Stimulated activated CD4-positive, alpha-beta T cell treated with anti-CD3 and anti-CD28 coated beads, TNF-alpha, amount 100 ng/mL, for 24 hours (primary cell): ENCODE results near the gene NTRK1.

Experiments used
- DNase-seq, 3 experiments: peaks; one replicate each; pipeline ENCODE4 v3.0.0-alpha.2; 2020; ENCODE audit warnings: low read depth in 3 of 3

NTRK1 gene

GRCh38 chr1:156857532-156857931 lies 3.1 kb upstream of the NTRK1 start:
- no peak for DNase-seq

DNA sequence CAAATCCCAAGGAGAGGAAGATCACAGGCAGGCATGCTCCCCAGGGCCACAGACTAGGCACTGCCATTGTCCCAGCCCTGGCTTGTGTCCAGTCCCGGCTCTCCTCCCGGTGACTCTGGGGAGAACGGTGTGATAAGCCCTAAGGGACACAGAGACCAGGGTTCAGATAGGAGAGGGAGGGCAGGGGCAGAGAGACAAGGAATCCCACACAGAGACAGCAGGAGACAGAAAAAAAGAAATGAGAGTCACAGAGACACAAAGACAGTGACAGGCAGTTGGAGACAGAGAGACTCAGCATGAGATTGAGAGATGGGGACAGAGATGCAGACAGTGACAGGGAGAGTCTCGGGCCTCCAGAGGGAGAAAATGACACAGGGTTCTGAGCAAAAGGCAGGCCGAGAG lies 2.1 kb upstream of the NTRK1 start:
- DNase-seq = no peak

DNA sequence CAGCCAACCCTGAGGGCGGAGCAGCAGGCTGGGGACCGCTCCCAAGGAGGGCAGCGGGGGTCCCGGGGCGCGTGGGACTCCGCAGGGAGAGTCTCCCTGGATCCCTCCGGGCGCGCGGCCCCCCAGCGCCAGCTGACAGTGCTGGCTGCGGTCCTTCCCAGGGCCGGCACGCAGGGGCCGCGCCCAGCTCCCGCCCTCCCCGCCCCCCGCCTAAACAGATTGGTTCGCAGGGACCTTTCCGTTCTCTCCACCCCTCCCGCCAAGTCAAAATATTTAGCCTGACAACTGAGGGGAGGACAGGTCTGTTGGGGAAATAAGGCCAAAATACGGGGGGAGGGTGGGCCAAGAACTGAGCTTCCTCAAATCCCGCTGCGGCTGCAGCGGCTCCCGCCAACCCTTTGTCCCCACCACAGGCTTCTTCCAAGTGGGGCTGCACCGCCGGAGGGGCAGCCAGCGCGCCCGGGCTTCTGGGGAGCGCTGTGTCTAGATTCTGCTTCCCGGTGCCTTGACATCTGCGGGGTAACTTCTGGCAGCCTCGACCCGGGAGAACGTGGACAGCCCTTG lies 1.6 kb upstream of the NTRK1 start, which contains the start of gene INSRR:
Gene INSRR, minus strand, starts transcription at position 159 of the 564 bp plus-strand sequence. CDS start 496 bp downstream, outside the sequence.
- DNase-seq = no peak

DNA sequence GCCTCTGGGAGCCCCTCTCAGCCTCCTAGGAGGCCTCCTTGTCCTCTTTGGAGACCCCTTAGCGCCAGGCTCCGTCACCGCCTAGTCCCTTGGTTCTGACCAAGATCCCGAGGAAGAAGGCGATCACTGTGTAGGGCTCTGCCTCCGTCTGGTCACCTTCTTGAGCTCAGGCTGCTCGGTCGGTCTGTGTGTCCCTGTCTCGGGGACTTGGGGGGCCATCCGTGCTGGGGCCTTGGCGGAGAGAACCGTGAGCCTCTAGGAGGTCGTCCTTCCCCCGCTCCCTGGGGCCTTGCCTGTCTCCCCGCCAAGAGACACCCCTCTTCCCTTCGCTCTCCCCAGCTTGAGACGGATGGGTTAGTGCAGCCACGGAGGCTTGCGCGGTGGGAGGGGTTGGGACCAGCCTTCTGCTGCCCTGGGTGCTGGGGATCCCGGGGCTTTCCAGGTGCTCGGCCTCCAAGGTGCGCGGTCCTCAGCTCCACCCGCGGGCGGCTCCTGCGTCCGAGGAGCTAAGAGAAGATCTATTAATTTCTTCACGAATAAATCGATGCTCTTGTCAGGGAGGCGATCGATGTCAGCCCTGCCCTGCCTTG lies 1.0 kb upstream of the NTRK1 start:
- DNase-seq = no peak

GRCh38 chr1:156860113-156860627 lies 495 bp upstream of the NTRK1 start:
- peak in 2 of 3 experiments; percentile 27 to 53 for DNase-seq

DNA sequence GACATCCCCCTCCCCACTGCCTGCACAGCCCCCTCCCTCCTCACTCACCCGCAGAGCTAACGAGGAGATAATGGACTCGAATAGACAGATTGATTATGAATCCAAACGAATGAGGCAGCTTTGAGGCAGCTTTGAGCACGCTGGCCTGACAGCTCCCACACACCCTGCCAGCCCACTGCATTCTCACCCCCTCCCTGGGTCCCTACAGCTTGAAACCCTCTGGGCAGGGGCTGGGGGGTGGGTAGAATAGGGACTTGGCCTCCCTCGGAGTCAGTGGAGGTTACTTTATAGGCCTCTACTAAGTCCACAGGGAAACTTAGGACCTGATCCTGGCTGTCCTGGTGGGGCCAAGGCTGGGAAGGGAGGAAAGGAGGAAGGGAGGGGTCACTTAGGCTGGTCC lies 1.9 kb downstream of the NTRK1 start:
- DNase-seq = no peak

DNA sequence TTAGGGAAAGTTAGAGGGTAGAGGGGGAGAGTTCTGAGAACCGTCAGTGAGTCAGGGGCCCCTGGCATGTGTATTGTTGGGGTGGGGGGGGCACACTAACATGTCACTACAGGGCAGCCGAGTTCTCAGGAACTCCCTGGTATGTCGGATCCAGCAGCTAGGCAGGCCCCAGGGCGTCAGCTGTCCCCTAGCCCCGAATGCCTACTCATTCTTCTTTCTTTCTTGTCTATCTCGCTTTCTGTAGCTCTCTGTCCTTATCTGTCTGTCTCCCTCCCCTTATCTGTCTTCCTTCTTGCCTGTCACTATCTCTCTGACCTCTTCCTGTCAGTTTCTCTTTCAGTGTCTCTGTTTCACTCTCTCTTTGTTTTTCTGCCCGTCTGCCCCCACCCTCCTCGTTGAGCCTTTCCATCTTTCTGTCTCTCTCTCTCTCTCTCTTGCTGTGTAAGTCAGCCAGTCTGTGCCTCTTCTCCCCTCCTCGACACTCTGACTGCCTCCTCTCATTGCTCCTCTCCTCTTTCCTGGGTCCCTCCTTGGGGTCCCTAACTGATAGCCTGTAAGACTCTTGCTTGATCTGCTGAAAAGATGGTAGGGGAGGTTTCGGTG lies 2.4 kb downstream of the NTRK1 start:
- DNase-seq = peak in 1 of 3 experiments; percentile 44

DNA sequence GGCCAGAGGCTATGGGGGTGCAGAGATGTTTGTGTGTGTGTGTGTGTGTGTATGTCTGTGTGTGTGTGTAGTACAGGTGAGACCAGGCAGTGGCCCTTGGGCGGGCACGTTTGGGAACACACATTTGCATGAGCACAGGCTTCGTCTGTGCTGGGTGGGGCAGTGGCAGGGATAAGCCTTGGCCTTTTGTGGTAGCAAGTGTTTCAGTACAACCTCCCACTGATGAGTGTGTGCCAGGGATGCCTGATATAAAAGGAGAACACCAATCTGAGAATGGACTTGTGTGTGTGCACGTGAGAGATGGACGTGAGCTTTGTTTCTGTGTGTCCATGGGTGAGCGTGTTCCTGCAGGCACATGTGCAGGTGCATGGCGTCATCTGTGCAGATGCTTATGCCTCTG lies 3.0 kb downstream of the NTRK1 start:
- DNase-seq = no peak

DNA sequence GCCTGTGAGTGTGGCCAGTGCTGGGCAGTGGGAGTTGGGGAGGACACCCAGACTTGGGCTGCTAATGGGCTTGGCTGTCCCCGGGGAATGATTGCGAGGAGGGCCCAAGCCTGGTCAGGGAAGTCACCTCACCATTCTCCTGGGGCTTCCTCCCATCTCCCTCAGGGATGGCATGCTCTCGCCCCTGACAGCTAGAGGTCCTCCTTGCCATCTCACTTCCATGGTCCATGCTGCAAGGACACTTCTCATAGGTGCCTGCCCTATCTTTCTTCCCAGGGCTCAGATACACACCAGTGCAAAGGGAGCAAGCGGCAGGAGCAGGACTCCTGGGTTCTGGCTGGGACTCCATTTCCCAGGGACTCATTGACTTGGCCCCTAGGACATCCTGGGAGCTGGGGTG lies 4.1 kb downstream of the NTRK1 start:
- DNase-seq = no peak

DNA sequence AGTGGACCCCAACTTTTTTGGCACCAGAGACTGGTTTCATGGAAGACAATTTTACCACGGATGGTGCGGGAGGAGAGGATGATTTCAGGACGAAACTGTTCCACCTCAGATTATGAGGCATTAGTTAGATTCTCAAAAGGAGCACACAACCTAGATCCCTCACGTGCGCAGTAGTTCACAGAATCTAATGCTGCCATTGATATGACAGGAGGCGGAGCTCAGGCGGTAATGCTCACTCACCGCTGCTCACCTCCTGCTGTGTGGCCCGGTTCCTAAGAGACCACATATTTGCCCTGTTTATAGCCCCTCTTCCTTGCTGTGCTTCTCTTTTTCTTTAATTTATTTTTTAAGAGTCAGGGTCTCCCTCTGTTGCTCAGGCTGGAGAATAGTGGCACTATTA lies 4.6 kb downstream of the NTRK1 start:
- no peak for DNase-seq

GRCh38 chr1:156865865-156866248 lies 5.2 kb downstream of the NTRK1 start:
- no peak for DNase-seq

- no peak for DNase-seq
These were observed 5.7 kb downstream of the NTRK1 start for GRCh38 chr1:156866249-156866909.

GRCh38 chr1:156868341-156868740 lies 7.7 kb downstream of the NTRK1 start:
- DNase-seq = no peak

DNA sequence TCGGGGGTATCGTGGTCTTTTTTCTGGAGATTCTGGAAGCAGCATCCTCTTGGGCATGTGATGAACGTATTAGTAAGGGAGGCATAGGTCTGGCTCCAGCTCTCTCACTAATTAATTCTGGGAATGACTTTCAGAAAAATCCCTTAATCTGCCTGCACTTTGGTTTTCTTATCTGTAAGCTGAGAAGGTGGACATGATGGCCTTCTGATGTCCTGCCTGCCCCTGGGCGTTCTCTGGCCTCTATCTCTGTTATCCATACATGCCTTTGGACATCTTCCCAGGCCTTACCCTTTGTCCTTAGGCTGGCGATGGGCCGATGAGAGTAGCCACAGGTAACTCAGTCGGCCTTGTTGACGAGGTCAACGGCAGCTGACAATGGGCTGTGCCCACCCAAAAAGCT lies 8.8 kb downstream of the NTRK1 start:
- no peak for DNase-seq

DNA sequence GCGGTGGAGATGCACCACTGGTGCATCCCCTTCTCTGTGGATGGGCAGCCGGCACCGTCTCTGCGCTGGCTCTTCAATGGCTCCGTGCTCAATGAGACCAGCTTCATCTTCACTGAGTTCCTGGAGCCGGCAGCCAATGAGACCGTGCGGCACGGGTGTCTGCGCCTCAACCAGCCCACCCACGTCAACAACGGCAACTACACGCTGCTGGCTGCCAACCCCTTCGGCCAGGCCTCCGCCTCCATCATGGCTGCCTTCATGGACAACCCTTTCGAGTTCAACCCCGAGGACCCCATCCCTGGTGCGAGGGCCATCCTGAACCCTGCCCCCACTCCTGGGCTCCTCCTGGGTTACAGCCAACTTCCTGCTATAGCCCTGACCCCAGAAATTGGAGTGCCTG lies 13.0 kb downstream of the NTRK1 start:
- DNase-seq = no peak

DNA sequence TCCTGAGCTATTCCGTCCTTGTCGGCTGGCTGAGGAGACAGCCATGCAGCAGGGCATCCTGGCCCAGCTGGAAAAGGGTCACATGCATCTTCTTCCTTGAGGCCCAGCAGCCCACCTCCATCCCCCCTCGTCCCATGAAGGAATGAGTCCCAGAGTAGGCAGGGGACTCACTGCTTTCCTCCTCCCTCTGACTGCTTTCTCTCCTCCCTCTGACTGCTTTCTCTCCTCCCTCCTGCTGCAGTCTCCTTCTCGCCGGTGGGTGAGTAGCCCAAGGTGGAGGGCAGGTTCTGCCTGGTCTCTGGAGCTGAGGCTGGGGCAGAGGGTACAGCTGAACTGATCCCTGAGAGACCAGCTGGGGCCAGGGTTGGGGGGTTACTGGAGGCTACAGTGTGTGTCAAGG lies 13.5 kb downstream of the NTRK1 start:
- DNase-seq = no peak

- DNase-seq = no peak
These were observed 14.1 kb downstream of the NTRK1 start for GRCh38 chr1:156874572-156875340.

- DNase-seq = no peak
These were observed 14.6 kb downstream of the NTRK1 start for GRCh38 chr1:156875341-156875615.

- DNase-seq = no peak
These were observed 15.6 kb downstream of the NTRK1 start for GRCh38 chr1:156876281-156876680.

GRCh38 chr1:156877433-156878170 lies 16.9 kb downstream of the NTRK1 start:
- DNase-seq = no peak

GRCh38 chr1:156879876-156880275 lies 19.2 kb downstream of the NTRK1 start:
- DNase-seq = no peak

DNA sequence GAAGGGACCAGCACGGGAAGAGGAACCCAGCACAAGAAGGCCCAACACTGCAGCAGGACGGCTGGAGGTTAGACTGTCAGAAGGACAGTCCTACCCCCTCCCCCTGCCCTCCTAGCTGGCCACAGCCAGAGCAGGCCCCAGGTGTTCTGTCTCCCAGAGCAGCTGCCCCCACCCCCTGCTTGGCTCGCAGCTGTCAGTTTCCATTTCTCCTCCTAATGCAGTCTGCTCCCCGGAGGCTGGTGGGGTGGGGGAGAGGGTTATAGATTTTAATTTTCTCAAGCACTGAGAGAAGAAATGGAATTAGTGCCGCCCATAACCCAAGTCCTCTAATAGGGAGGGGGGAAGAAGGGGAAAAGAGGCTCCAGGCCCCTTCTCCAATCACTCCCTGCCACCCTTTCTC lies 19.8 kb downstream of the NTRK1 start:
- DNase-seq = no peak
